H9 (cell line): Measurements from ENCODE around the gene KIF21A. TPM values are rescaled to one million over a fixed set of nuclear protein-coding genes. Genes with fewer than 3 reads are reported as not detected.

ENCODE experiments used
- DNase-seq: peaks from one replicate; pipeline ENCODE4 v3.0.0-alpha.2; 2017
- H2AFZ ChIP-seq: one replicate; pipeline ENCODE4 v1.6.1; 2013; ENCODE audit warnings: mild to moderate bottlenecking, low read length, control low read depth, moderate library complexity
- H2AK5ac ChIP-seq: 2 replicates; pipeline ENCODE4 v1.6.1; 2013; ENCODE audit warnings: low read length, control low read depth, mixed read lengths; ENCODE audit not compliant: insufficient read length
- H2BK120ac ChIP-seq: one replicate; pipeline ENCODE4 v1.6.1; 2013; ENCODE audit warnings: low read depth, mild to moderate bottlenecking, low read length, control low read depth, inconsistent platforms; ENCODE audit not compliant: poor library complexity, severe bottlenecking
- H2BK12ac ChIP-seq: 2 replicates; pipeline ENCODE4 v1.6.1; 2013; ENCODE audit warnings: low read length, control low read depth, mixed read lengths, low read depth; ENCODE audit not compliant: insufficient read length
- H2BK15ac ChIP-seq: 2 replicates; pipeline ENCODE4 v1.6.1; 2013; ENCODE audit warnings: low read depth, low read length, control low read depth
- H2BK20ac ChIP-seq: one replicate; pipeline ENCODE4 v1.6.1; 2013; ENCODE audit warnings: low read depth, mild to moderate bottlenecking, low read length, control low read depth, inconsistent platforms; ENCODE audit not compliant: poor library complexity, severe bottlenecking
- H2BK5ac ChIP-seq: 2 replicates; pipeline ENCODE4 v1.6.1; 2013; ENCODE audit warnings: low read length, control low read depth, mixed read lengths; ENCODE audit not compliant: insufficient read length
- H3K14ac ChIP-seq: 2 replicates; pipeline ENCODE4 v1.6.1; 2013; ENCODE audit warnings: low read length, control low read depth; ENCODE audit not compliant: insufficient read depth
- H3K18ac ChIP-seq: 2 replicates; pipeline ENCODE4 v1.6.1; 2013; ENCODE audit warnings: low read depth, mild to moderate bottlenecking, mixed read lengths, low read length, control low read depth; ENCODE audit not compliant: insufficient read length
- H3K23ac ChIP-seq: 2 replicates; pipeline ENCODE4 v1.6.1; 2013; ENCODE audit warnings: low read length, control low read depth, mixed read lengths, low read depth; ENCODE audit not compliant: insufficient read length
- H3K23me2 ChIP-seq: 2 replicates; pipeline ENCODE4 v1.6.1; 2013; ENCODE audit warnings: low read depth, mild to moderate bottlenecking, mixed read lengths, low read length, control low read depth; ENCODE audit not compliant: insufficient read length, poor library complexity, severe bottlenecking
- H3K27ac ChIP-seq: 2 replicates; pipeline ENCODE4 v1.5.1; 2013; ENCODE audit warnings: low read length, control low read depth, mixed read lengths, low read depth; ENCODE audit not compliant: insufficient read length
- H3K27me3 ChIP-seq: 2 replicates; pipeline ENCODE4 v1.6.1; 2013; ENCODE audit warnings: low read length, control low read depth, inconsistent platforms; ENCODE audit not compliant: insufficient read depth
- H3K4ac ChIP-seq: 2 replicates; pipeline ENCODE4 v1.6.1; 2013; ENCODE audit warnings: low read depth, mild to moderate bottlenecking, control low read depth, inconsistent platforms, low read length, moderate library complexity
- H3K4me1 ChIP-seq: 2 replicates; pipeline ENCODE4 v1.6.1; 2013; ENCODE audit warnings: low read length, control low read depth, inconsistent platforms; ENCODE audit not compliant: insufficient read depth
- H3K4me2 ChIP-seq: 2 replicates; pipeline ENCODE4 v1.6.1; 2013; ENCODE audit warnings: low read length, control low read depth, mixed read lengths; ENCODE audit not compliant: insufficient read length, insufficient read depth
- H3K56ac ChIP-seq: 2 replicates; pipeline ENCODE4 v1.6.1; 2013; ENCODE audit warnings: low read depth, mild to moderate bottlenecking, mixed read lengths, low read length, control low read depth; ENCODE audit not compliant: insufficient read length
- H3K79me1 ChIP-seq: 2 replicates; pipeline ENCODE4 v1.6.1; 2013; ENCODE audit warnings: low read depth, mild to moderate bottlenecking, moderate library complexity, low read length, control low read depth, inconsistent platforms; ENCODE audit not compliant: insufficient read depth, poor library complexity, severe bottlenecking
- H3K79me2 ChIP-seq: 2 replicates; pipeline ENCODE4 v1.6.1; 2013; ENCODE audit warnings: low read length, control low read depth, inconsistent platforms; ENCODE audit not compliant: insufficient read depth
- H3K9ac ChIP-seq: 2 replicates; pipeline ENCODE4 v1.6.1; 2013; ENCODE audit warnings: low read length, control low read depth, mixed read lengths; ENCODE audit not compliant: insufficient read length; ENCODE audit errors: extremely low read depth
- H3K9me3 ChIP-seq: one replicate; pipeline ENCODE4 v1.6.1; 2013; ENCODE audit warnings: low read depth, low read length, inconsistent platforms; ENCODE audit not compliant: control insufficient read depth
- H3T11ph ChIP-seq: one replicate; pipeline ENCODE4 v1.6.1; 2013; ENCODE audit warnings: mild to moderate bottlenecking, low read length, control low read depth, inconsistent platforms
- H4K20me1 ChIP-seq: one replicate; pipeline ENCODE4 v1.6.1; 2013; ENCODE audit not compliant: control insufficient read depth, insufficient read length, insufficient read depth
- H4K5ac ChIP-seq: 2 replicates; pipeline ENCODE4 v1.6.1; 2013; ENCODE audit warnings: low read depth, mild to moderate bottlenecking, mixed read lengths, low read length, control low read depth; ENCODE audit not compliant: insufficient read length
- H4K8ac ChIP-seq: replicated peaks from 2 replicates; pipeline ENCODE4 v1.6.1; 2013; ENCODE audit warnings: low read length, control low read depth, mixed read lengths, low read depth; ENCODE audit not compliant: insufficient read length
- H4K91ac ChIP-seq: 2 replicates; pipeline ENCODE4 v1.6.1; 2013; ENCODE audit warnings: low read depth, mild to moderate bottlenecking, moderate library complexity, mixed read lengths, low read length, control low read depth; ENCODE audit not compliant: insufficient read length
- H3K27ac Mint-ChIP-seq, 3 experiments: 2 replicates in 2 of 3; 3 replicates in 1 of 3; pipeline ENCODE4 v1.8.0; 2020 to 2021; ENCODE audit warnings: mixed read lengths in 3 of 3, mild to moderate bottlenecking in 1 of 3, moderate library complexity in 1 of 3
- H3K27me3 Mint-ChIP-seq: 2 replicates; pipeline ENCODE4 v1.8.0; 2021; ENCODE audit warnings: low read depth, mild to moderate bottlenecking, moderate library complexity, mixed read lengths
- H3K36me3 Mint-ChIP-seq, 3 experiments: 2 replicates in 2 of 3; 3 replicates in 1 of 3; pipeline ENCODE4 v1.8.0; 2020 to 2021; ENCODE audit warnings: low read depth in 3 of 3, mixed read lengths in 3 of 3; ENCODE audit not compliant: insufficient read depth in 1 of 3
- H3K4me1 Mint-ChIP-seq, 2 experiments: 2 replicates each; pipeline ENCODE4 v1.8.0; 2020; ENCODE audit warnings: mixed read lengths in 2 of 2
- H3K4me3 Mint-ChIP-seq, 2 experiments: 2 replicates in 1 of 2; 3 replicates in 1 of 2; pipeline ENCODE4 v1.8.0; 2020 to 2021; ENCODE audit warnings: mild to moderate bottlenecking in 2 of 2, mixed read lengths in 2 of 2, moderate library complexity in 1 of 2
- H3K9me3 Mint-ChIP-seq, 2 experiments: 2 replicates in 1 of 2; 3 replicates in 1 of 2; pipeline ENCODE4 v1.8.0; 2020; ENCODE audit warnings: mild to moderate bottlenecking in 2 of 2, mixed read lengths in 2 of 2, moderate library complexity in 1 of 2
- CTCF ChIP-seq: fragments of 200-600 bp; sonication (generic); conservative IDR thresholded peaks from 3 replicates; pipeline ENCODE4 v1.8.0; 2021; ENCODE audit warnings: antibody characterized with exemption, mild to moderate bottlenecking
- WGBS: extraction: QIAGEN DNeasy Blood & Tissue Kit; methylation state at CpG from one replicate; pipeline ENCODE4 v1.1.7; 2013; ENCODE audit warnings: missing lambda C conversion rate, low lambda C conversion rate, mixed read lengths; ENCODE audit not compliant: insufficient read length; ENCODE audit errors: extremely low coverage; 5-methylcytosine and 5-hydroxymethylcytosine counted together
- total RNA-seq: library from RNA; stranded (reverse); gene quantifications from 2 replicates; pipeline ENCODE4 v1.2.1, GENCODE V29; 2021

The KIF21A gene
- total RNA-seq, 1 experiment from 2014 or later, result 17.2 TPM

GRCh38 chr12:39490500-39491282 is 47.8 kb upstream of the KIF21A start:
- no peak overlapping the region for H3K27ac ChIP-seq
- H3K79me2 ChIP-seq, result no peaks in the 10 kb centered on the region
- no peak overlapping the region for H2BK120ac ChIP-seq
- no peak overlapping the region for H3K18ac ChIP-seq
- H3K4me3 Mint-ChIP-seq, result no peak overlapping the region
- no peak overlapping the region for H2AFZ ChIP-seq
- no peaks in the 10 kb centered on the region for H3K9me3 ChIP-seq
- DNase-seq, result no peak
- no peaks in the 10 kb centered on the region for H3K4me1 Mint-ChIP-seq
- no peak for TF ChIP-seq CTCF
- no peak overlapping the region for H2BK20ac ChIP-seq
- no peak overlapping the region for H2BK5ac ChIP-seq
- no peak overlapping the region for H3K23ac ChIP-seq
- no peak overlapping the region for H3K27ac Mint-ChIP-seq
- H3K9me3 Mint-ChIP-seq, result peaks cover 0 to 2% of the 10 kb centered on the region in 2 experiments; a peak in 2 of 5 replicates
- no peak overlapping the region for H3K9ac ChIP-seq
- H4K5ac ChIP-seq, result no peak overlapping the region
- no CpG with 5 or more reads among the region's 1 CpG for WGBS
- no peaks in the 10 kb centered on the region for H3K27me3 ChIP-seq
- no peaks in the 10 kb centered on the region for H3K23me2 ChIP-seq
- H3K14ac ChIP-seq, result no peak overlapping the region
- H2BK15ac ChIP-seq, result no peak overlapping the region
- no peaks in the 10 kb centered on the region for H3K27me3 Mint-ChIP-seq
- H3K4ac ChIP-seq, result no peak overlapping the region
- H2BK12ac ChIP-seq, result no peak overlapping the region
- no peak overlapping the region for H4K8ac ChIP-seq
- H3K4me2 ChIP-seq, result no peak overlapping the region
- H3K56ac ChIP-seq, result no peak overlapping the region
- H2AK5ac ChIP-seq, result no peak overlapping the region
- H4K20me1 ChIP-seq, result no peaks in the 10 kb centered on the region
- no peak overlapping the region for H4K91ac ChIP-seq
- H3K79me1 ChIP-seq, result no peaks in the 10 kb centered on the region
- H3T11ph ChIP-seq, result no peak overlapping the region
- no peaks in the 10 kb centered on the region for H3K4me1 ChIP-seq
- H3K36me3 Mint-ChIP-seq, result no peaks in the 10 kb centered on the region
